Mononuclear cell (primary cell): Measurements from ENCODE around the gene PON2. TPM values are rescaled to one million over a fixed set of nuclear protein-coding genes. Genes with fewer than 3 reads are reported as not detected.
A peak's percentile ranks its signal among the peaks of the same experiment; 100 is the strongest.
"Not testable (repeated sequence)": the region's sequence is repeated elsewhere in the genome, so short reads cannot be mapped to it uniquely, and the experiment has no call there.

Experiments
- H3K27me3 ChIP-seq: 2 replicates; pipeline ENCODE4 v1.6.0; 2011; ENCODE audit warnings: low read length, control low read depth; ENCODE audit not compliant: insufficient read depth
- H3K4me1 ChIP-seq: 2 replicates; pipeline ENCODE4 v1.5.1; 2011; ENCODE audit warnings: mild to moderate bottlenecking, low read length, control low read depth; ENCODE audit not compliant: insufficient read depth
- H3K4me3 ChIP-seq: 2 replicates; pipeline ENCODE4 v1.5.1; 2011; ENCODE audit warnings: mild to moderate bottlenecking, low read length, moderate library complexity
- H3K9me3 ChIP-seq: 2 replicates; pipeline ENCODE4 v1.5.1; 2011; ENCODE audit warnings: low read depth, mild to moderate bottlenecking, control low read depth, low read length
- total RNA-seq: library from RNA; depleted of rRNA; stranded (reverse); fragments of >200 nt; gene quantifications from one replicate; pipeline ENCODE4 v1.2.3, GENCODE V29; 2012

The PON2 gene
- total RNA-seq, 1 donor, result 7.6 TPM

GRCh38 chr7:95398155-95398940 lies 36.5 kb downstream of the PON2 start:
- H3K4me3 ChIP-seq, result no peak overlapping the region
- peaks cover 38% of the 10 kb centered on the region for H3K27me3 ChIP-seq
- peaks cover 9% of the 10 kb centered on the region for H3K4me1 ChIP-seq
- no peaks in the 10 kb centered on the region for H3K9me3 ChIP-seq

- Histone ChIP-seq H3K27me3 (peaks cover 45% of the 10 kb centered on the region), H3K4me3 (no peak overlapping the region), H3K4me1 (peaks cover 9% of the 10 kb centered on the region), H3K9me3 (no peaks in the 10 kb centered on the region)
Measured at GRCh38 chr7:95397381-95397780, 37.4 kb downstream of the PON2 start.

GRCh38 chr7:95396136-95397032 lies 38.4 kb downstream of the PON2 start, which contains the start of gene PON3:
Gene PON3, minus strand, starts transcription at chr7:95396375. Its CDS starts 25 bp downstream, at chr7:95396350.
- Histone ChIP-seq H3K9me3 (no peaks in the 10 kb centered on the region), H3K27me3 (peaks cover 45% of the 10 kb centered on the region), H3K4me3 (peak within 1 kb of the TSS; percentile 12), H3K4me1 (peaks cover 9% of the 10 kb centered on the region)

- no peaks in the 10 kb centered on the region for H3K9me3 ChIP-seq
- H3K4me3 ChIP-seq, result peak overlapping the region; percentile 12
- peaks cover 48% of the 10 kb centered on the region for H3K27me3 ChIP-seq
- H3K4me1 ChIP-seq, result peaks cover 9% of the 10 kb centered on the region
Measured at GRCh38 chr7:95395755-95396135, 39.1 kb downstream of the PON2 start.

- Histone ChIP-seq H3K9me3 (no peaks in the 10 kb centered on the region), H3K27me3 (peaks cover 48% of the 10 kb centered on the region), H3K4me1 (peaks cover 9% of the 10 kb centered on the region), H3K4me3 (no peak overlapping the region)
Measured at GRCh38 chr7:95394370-95394769, 40.5 kb downstream of the PON2 start.

- no peaks in the 10 kb centered on the region for H3K9me3 ChIP-seq
- no peak overlapping the region for H3K4me3 ChIP-seq
- peaks cover 35% of the 10 kb centered on the region for H3K27me3 ChIP-seq
- peaks cover 9% of the 10 kb centered on the region for H3K4me1 ChIP-seq
Measured at GRCh38 chr7:95391761-95392160, 43.1 kb downstream of the PON2 start.

- peaks cover 15% of the 10 kb centered on the region for H3K27me3 ChIP-seq
- no peaks in the 10 kb centered on the region for H3K9me3 ChIP-seq
- H3K4me3 ChIP-seq, result no peak overlapping the region
- no peaks in the 10 kb centered on the region for H3K4me1 ChIP-seq
Measured at GRCh38 chr7:95389516-95389915, 45.3 kb downstream of the PON2 start.

GRCh38 chr7:95379457-95379856 lies 55.4 kb downstream of the PON2 start:
- not testable (repeated sequence) for H3K27me3 ChIP-seq, H3K4me3 ChIP-seq, H3K9me3 ChIP-seq, H3K4me1 ChIP-seq

- H3K4me3 ChIP-seq, result no peak overlapping the region
- no peaks in the 10 kb centered on the region for H3K27me3 ChIP-seq
- H3K4me1 ChIP-seq, result no peaks in the 10 kb centered on the region
- no peaks in the 10 kb centered on the region for H3K9me3 ChIP-seq
Measured at GRCh38 chr7:95376632-95377400, 58.0 kb downstream of the PON2 start.

- Histone ChIP-seq H3K4me3 (no peak overlapping the region), H3K4me1 (no peaks in the 10 kb centered on the region), H3K9me3 (no peaks in the 10 kb centered on the region), H3K27me3 (no peaks in the 10 kb centered on the region)
Measured at GRCh38 chr7:95375591-95376257, 59.1 kb downstream of the PON2 start.

- Histone ChIP-seq H3K4me3 (no peak overlapping the region), H3K27me3 (no peaks in the 10 kb centered on the region), H3K4me1 (no peaks in the 10 kb centered on the region), H3K9me3 (no peaks in the 10 kb centered on the region)
Measured at GRCh38 chr7:95373323-95373722, 61.5 kb downstream of the PON2 start.

- Histone ChIP-seq H3K4me3 (no peak overlapping the region), H3K9me3 (no peaks in the 10 kb centered on the region), H3K27me3 (no peaks in the 10 kb centered on the region), H3K4me1 (no peaks in the 10 kb centered on the region)
Measured at GRCh38 chr7:95368235-95368634, 66.6 kb downstream of the PON2 start.

GRCh38 chr7:95367606-95368005 lies 67.2 kb downstream of the PON2 start:
- H3K4me3 ChIP-seq, result no peak overlapping the region
- no peaks in the 10 kb centered on the region for H3K9me3 ChIP-seq
- no peaks in the 10 kb centered on the region for H3K4me1 ChIP-seq
- no peaks in the 10 kb centered on the region for H3K27me3 ChIP-seq

GRCh38 chr7:95365151-95365550 lies 69.7 kb downstream of the PON2 start:
- Histone ChIP-seq H3K27me3 (no peaks in the 10 kb centered on the region), H3K4me1 (no peaks in the 10 kb centered on the region), H3K9me3 (no peaks in the 10 kb centered on the region), H3K4me3 (no peak overlapping the region)
